ENCODE measurements around the gene C1GALT1C1.

The C1GALT1C1 gene

GRCh38 chrX:120585702-120586101, 44.2 kb downstream of the C1GALT1C1 start:
- no peak for DNase-seq (ENCODE audit: low spot score)

Data from left forelimb (tissue), 1 donor.